GM12878 (cell line): ENCODE measurements around the gene KCNG3.

ENCODE experiments used
- PAX8 ChIP-seq: fragments of 450-650 bp; IDR thresholded peaks from 2 replicates; pipeline ENCODE4 v1.6.1; 2017; ENCODE audit warnings: mild to moderate bottlenecking, moderate library complexity
- POLR2AphosphoS2 ChIP-seq: IDR thresholded peaks from 2 replicates; pipeline ENCODE4 v1.6.1; 2011; ENCODE audit warnings: low read depth, mild to moderate bottlenecking, low read length, improper control_type of control experiment, moderate library complexity
- RAD21 ChIP-seq: IDR thresholded peaks from 2 replicates; pipeline ENCODE4 v1.6.1; 2011; ENCODE audit warnings: mild to moderate bottlenecking, low read depth, low read length, moderate library complexity; ENCODE audit not compliant: insufficient read depth
- ZBED1 ChIP-seq: IDR thresholded peaks from 2 replicates; pipeline ENCODE4 v1.6.1; 2016; ENCODE audit warnings: borderline replicate concordance

GRCh38 chr2:42448163-42448562 lies 45.6 kb downstream of the KCNG3 start:
- no peak for TF ChIP-seq RAD21
- TF ChIP-seq POLR2AphosphoS2, result no peak
- TF ChIP-seq PAX8, result no peak
- TF ChIP-seq ZBED1, result no peak
